Astrocyte (in vitro differentiated cells and primary cell): ENCODE data around the gene OR5M11.

Source experiments
- EZH2 ChIP-seq: IDR thresholded peaks from 2 replicates; pipeline ENCODE4 v1.6.1; 2012; ENCODE audit warnings: mild to moderate bottlenecking, low read length, inconsistent platforms; ENCODE audit not compliant: insufficient read depth
- TF ChIP-seq, protein P1 (sequence below): IDR thresholded peaks from 2 replicates; pipeline ENCODE4 v1.5.1; 2011; ENCODE audit warnings: low read depth, mild to moderate bottlenecking, inconsistent platforms, low read length, moderate library complexity; ENCODE audit not compliant: insufficient read depth

DNA sequence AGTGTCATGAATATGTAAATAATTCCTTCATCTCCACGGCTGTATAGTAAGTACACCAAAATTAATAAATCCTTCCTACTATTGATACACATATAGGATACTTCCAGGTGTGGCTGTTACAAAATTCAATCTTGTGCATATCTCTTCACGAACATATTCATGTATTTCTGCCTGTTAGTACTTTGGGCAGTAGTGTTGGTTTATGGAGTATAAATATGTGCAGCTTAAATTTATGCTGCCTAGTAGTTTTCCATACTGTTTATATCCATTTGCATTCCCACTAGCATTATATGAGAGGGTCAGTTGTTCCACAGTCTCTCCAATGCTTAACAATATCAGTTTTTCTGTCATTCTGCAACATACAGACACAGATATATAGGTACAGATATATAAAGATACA is 47.9 kb downstream of the OR5M11 start:
- TF ChIP-seq, protein P1, sequence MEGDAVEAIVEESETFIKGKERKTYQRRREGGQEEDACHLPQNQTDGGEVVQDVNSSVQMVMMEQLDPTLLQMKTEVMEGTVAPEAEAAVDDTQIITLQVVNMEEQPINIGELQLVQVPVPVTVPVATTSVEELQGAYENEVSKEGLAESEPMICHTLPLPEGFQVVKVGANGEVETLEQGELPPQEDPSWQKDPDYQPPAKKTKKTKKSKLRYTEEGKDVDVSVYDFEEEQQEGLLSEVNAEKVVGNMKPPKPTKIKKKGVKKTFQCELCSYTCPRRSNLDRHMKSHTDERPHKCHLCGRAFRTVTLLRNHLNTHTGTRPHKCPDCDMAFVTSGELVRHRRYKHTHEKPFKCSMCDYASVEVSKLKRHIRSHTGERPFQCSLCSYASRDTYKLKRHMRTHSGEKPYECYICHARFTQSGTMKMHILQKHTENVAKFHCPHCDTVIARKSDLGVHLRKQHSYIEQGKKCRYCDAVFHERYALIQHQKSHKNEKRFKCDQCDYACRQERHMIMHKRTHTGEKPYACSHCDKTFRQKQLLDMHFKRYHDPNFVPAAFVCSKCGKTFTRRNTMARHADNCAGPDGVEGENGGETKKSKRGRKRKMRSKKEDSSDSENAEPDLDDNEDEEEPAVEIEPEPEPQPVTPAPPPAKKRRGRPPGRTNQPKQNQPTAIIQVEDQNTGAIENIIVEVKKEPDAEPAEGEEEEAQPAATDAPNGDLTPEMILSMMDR, result no peak
- TF ChIP-seq EZH2, result no peak
